Esophagus muscularis mucosa (tissue), 4 donors: ENCODE data around the gene CLDN5.

Experiments used
- EP300 ChIP-seq: sonication (generic); formaldehyde crosslinking; IDR thresholded peaks from one replicate; pipeline ENCODE4 v1.6.1; 2017; ENCODE audit warnings: antibody characterized with exemption
- POLR2AphosphoS5 ChIP-seq, 2 donors: sonication (generic); formaldehyde crosslinking; IDR thresholded peaks; one replicate each; pipeline ENCODE4 v1.6.1; 2017; ENCODE audit warnings: antibody characterized with exemption in 2 of 2
- TF ChIP-seq, protein P1 (sequence below), 3 experiments: fragments of 200-600 bp in 2 of 3; fragments of 450-650 bp in 1 of 3; sonication (generic) in 2 of 3; IDR thresholded peaks; one replicate each; pipeline ENCODE4 v1.5.1; 2017 to 2019; ENCODE audit warnings: antibody characterized with exemption in 3 of 3, mild to moderate bottlenecking in 2 of 3, moderate library complexity in 1 of 3

DNA sequence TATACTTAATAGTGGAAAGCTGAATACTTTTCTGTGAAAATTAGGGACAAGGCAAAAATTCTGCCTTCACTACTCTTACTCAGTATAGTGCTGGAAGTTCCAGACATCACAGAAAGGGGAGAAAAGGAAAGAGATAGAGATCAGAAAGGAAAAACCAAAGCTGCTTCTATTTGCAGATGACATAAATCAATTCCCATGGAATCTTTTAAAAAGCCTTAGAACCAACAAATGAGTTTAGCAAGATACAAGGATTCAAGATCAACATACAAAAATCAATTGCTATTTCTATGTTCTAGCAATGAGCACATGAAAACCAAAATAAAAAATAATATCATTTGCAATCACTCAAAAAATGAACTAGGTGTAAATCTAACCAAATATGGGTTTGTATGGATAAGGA lies 16.2 kb upstream of the CLDN5 start:
- TF ChIP-seq, protein P1, sequence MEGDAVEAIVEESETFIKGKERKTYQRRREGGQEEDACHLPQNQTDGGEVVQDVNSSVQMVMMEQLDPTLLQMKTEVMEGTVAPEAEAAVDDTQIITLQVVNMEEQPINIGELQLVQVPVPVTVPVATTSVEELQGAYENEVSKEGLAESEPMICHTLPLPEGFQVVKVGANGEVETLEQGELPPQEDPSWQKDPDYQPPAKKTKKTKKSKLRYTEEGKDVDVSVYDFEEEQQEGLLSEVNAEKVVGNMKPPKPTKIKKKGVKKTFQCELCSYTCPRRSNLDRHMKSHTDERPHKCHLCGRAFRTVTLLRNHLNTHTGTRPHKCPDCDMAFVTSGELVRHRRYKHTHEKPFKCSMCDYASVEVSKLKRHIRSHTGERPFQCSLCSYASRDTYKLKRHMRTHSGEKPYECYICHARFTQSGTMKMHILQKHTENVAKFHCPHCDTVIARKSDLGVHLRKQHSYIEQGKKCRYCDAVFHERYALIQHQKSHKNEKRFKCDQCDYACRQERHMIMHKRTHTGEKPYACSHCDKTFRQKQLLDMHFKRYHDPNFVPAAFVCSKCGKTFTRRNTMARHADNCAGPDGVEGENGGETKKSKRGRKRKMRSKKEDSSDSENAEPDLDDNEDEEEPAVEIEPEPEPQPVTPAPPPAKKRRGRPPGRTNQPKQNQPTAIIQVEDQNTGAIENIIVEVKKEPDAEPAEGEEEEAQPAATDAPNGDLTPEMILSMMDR (IDR thresholded peaks at IDR 0.05): no peak
- TF ChIP-seq EP300 (no peak), POLR2AphosphoS5 (IDR thresholded peaks at IDR 0.05) (no peak)
